Measurements from ENCODE around the gene TNFAIP8L3. TPM values are rescaled to one million over a fixed set of nuclear protein-coding genes. Genes with fewer than 3 reads are reported as not detected.
A peak's percentile ranks its signal among the peaks of the same experiment; 100 is the strongest.
"Not testable (repeated sequence)": the region's sequence is repeated elsewhere in the genome, so short reads cannot be mapped to it uniquely, and the experiment has no call there.

Gene TNFAIP8L3
- total RNA-seq, 4 donors from 2014 or later, result 0.75 to 4.9 (median 4.2) TPM

DNA sequence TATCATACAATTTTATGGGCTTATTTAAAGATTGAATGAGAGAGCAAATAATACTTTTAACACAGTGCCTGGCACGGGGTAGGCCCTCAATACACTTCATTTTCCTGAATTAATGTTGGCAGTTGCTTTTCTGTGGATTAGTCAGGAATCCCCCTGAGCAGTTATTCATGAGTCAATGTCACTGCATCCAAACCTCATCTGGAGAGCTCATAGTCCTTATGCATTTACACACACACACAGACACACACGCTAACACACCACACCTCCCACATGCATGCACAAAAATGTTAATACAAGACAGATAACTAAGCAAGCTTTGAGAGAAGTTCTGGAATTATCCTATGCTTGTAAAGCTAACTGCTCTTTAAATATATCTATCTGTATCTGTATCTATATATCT, 34.0 kb upstream of the TNFAIP8L3 start:
- Histone ChIP-seq H3K4me3 (no peak overlapping the region), H3K9me3 (no peaks in the 10 kb centered on the region), H3K36me3 (no peaks in the 10 kb centered on the region), H3K27me3 (peaks cover 0 to 3% (median 0%) of the 10 kb centered on the region in 3 donors), H3K27ac (no peak overlapping the region), H3K4me1 (no peaks in the 10 kb centered on the region)
- intact Hi-C loops (cut with DNase I; ENCODE audit: low total_unique reads), result no loop called here
- DNase-seq, result no peak
- no peak for ATAC-seq
- in situ Hi-C loops (cut with MboI; ENCODE audit: low sequenced_read_pairs in 4 of 4), result no loop called here
- no peak for TF ChIP-seq POLR2A (IDR thresholded peaks at IDR 0.05)
- TF ChIP-seq, protein P1, sequence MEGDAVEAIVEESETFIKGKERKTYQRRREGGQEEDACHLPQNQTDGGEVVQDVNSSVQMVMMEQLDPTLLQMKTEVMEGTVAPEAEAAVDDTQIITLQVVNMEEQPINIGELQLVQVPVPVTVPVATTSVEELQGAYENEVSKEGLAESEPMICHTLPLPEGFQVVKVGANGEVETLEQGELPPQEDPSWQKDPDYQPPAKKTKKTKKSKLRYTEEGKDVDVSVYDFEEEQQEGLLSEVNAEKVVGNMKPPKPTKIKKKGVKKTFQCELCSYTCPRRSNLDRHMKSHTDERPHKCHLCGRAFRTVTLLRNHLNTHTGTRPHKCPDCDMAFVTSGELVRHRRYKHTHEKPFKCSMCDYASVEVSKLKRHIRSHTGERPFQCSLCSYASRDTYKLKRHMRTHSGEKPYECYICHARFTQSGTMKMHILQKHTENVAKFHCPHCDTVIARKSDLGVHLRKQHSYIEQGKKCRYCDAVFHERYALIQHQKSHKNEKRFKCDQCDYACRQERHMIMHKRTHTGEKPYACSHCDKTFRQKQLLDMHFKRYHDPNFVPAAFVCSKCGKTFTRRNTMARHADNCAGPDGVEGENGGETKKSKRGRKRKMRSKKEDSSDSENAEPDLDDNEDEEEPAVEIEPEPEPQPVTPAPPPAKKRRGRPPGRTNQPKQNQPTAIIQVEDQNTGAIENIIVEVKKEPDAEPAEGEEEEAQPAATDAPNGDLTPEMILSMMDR (IDR thresholded peaks at IDR 0.05 in 4 of 5, conservative IDR thresholded peaks at IDR 0.05 in 1 of 5), result no peak

DNA sequence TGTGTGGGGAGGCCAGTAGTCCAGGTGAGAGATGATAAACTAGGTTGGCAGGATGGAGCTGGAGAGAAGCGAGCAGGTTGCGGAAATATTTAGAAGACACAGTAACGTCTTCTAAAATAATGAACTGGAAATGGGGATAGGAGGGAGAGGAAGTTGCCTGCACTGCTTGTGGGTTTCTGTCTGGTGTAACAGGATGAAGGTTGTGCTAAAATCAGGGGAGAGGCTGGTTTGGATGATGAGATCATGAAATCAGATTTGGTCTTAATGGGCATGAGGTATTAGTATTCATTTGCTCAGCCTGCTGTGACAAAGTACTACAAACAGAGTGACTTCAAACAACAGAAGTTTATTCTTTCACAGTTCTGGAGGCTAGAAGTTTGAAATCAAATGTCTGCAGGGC, 32.1 kb upstream of the TNFAIP8L3 start:
- ATAC-seq, result no peak
- no peaks in the 10 kb centered on the region for H3K36me3 ChIP-seq
- no peak for DNase-seq
- intact Hi-C loops (cut with DNase I; ENCODE audit: low total_unique reads), result no loop called here
- H3K27ac ChIP-seq, result no peak overlapping the region
- H3K27me3 ChIP-seq, result peaks cover 0 to 3% (median 0%) of the 10 kb centered on the region in 3 donors
- no peaks in the 10 kb centered on the region for H3K9me3 ChIP-seq
- H3K4me3 ChIP-seq, result no peak overlapping the region
- H3K4me1 ChIP-seq, result no peaks in the 10 kb centered on the region
- in situ Hi-C loops (cut with MboI; ENCODE audit: low sequenced_read_pairs in 4 of 4), result no loop called here
- TF ChIP-seq, protein P1 (IDR thresholded peaks at IDR 0.05 in 4 of 5, conservative IDR thresholded peaks at IDR 0.05 in 1 of 5), result no peak
- no peak for TF ChIP-seq POLR2A (IDR thresholded peaks at IDR 0.05)

DNA sequence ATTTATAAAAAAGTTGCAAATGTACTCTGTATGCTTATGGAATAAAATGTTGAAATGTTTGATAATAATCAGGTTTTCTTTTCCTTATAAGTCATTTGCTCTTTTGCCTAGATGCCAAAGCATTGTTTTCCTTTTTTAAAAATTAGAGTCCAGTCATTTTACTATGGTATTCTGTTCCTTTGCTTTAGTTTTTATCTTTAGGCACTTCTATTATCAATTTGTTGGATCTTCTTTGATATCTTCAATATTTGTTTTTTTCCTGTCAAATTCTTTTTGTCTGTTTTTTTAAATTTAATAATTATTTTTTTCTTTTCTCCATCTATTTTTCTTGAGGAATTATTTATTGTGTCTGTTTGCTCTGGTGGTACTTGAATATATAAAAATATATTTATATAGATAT, 28.3 kb upstream of the TNFAIP8L3 start:
- H3K4me1 ChIP-seq; intact Hi-C loops (cut with DNase I; ENCODE audit: low total_unique reads); H3K27me3 ChIP-seq; H3K27ac ChIP-seq; ATAC-seq; in situ Hi-C loops (cut with MboI; ENCODE audit: low sequenced_read_pairs in 4 of 4); H3K36me3 ChIP-seq; DNase-seq; H3K9me3 ChIP-seq; H3K4me3 ChIP-seq: not testable (repeated sequence)

DNA sequence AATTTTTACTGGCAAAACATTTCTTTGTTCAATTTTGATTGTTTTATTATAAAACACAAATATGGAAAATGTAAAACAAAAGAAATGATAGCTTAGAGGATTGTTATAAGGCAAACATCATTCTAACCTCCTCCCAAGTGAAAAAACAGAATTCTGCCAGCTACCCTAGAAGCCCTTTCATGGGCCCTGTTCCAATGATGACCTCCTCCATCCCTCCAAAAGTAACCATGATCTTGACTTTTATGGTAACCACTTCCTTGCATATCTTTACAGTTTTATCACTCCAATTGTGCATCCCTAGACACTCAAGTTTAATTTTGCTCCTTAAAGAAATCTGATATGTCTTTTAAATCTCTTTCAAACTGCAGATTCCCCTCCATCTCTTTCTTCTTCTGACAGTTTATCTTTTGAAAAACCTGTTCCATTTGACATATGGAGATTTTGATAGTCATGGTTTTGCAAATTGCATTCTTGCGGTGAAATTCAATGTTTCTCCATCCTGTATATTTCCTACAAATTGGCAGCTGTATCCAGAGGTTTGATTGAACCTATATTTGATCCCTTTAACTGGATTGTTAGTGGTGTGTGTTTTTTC, 27.0 kb upstream of the TNFAIP8L3 start:
- Histone ChIP-seq H3K27me3 (peaks cover 0 to 3% (median 0%) of the 10 kb centered on the region in 3 donors), H3K4me1 (no peaks in the 10 kb centered on the region), H3K27ac (no peak overlapping the region), H3K9me3 (no peaks in the 10 kb centered on the region), H3K4me3 (no peak overlapping the region), H3K36me3 (no peaks in the 10 kb centered on the region)
- ATAC-seq, result no peak
- no peak for TF ChIP-seq POLR2A (IDR thresholded peaks at IDR 0.05)
- TF ChIP-seq, protein P1 (IDR thresholded peaks at IDR 0.05 in 4 of 5, conservative IDR thresholded peaks at IDR 0.05 in 1 of 5), result no peak
- no peak for DNase-seq
- intact Hi-C loops (cut with DNase I; ENCODE audit: low total_unique reads) (no loop called here), in situ Hi-C loops (cut with MboI; ENCODE audit: low sequenced_read_pairs in 4 of 4) (no loop called here)

DNA sequence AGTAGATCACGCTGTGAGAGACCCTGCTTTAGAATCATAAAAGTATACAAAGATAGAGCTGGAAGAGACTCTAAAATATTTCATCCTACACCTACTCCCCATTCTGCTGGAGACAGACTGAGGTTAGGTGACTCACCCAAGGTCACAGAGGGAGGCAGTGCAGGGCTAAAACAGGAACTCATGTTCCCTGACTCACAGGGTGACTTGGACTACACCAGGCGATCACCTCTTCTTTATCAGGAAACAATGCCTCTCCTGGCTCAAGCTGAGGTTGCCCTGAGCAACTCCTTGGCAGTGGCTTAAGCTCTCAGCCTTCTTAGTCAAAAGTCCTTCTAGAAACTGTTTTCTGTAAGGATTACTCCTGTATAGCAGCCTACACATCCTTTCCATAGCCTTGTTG, 26.4 kb upstream of the TNFAIP8L3 start:
- Histone ChIP-seq H3K4me1 (no peaks in the 10 kb centered on the region), H3K9me3 (no peaks in the 10 kb centered on the region), H3K27me3 (no peaks in the 10 kb centered on the region), H3K36me3 (no peaks in the 10 kb centered on the region), H3K27ac (no peak overlapping the region), H3K4me3 (no peak overlapping the region)
- intact Hi-C loops (cut with DNase I; ENCODE audit: low total_unique reads) (no loop called here), in situ Hi-C loops (cut with MboI; ENCODE audit: low sequenced_read_pairs in 4 of 4) (no loop called here)
- ATAC-seq (peak in 1 of 2 donors; percentile 45), DNase-seq (no peak)
- TF ChIP-seq POLR2A (IDR thresholded peaks at IDR 0.05), result no peak
- TF ChIP-seq, protein P1 (IDR thresholded peaks at IDR 0.05 in 4 of 5, conservative IDR thresholded peaks at IDR 0.05 in 1 of 5), result no peak
